Thyroid gland (tissue), 4 donors: ENCODE measurements around the gene SSBP1.

ENCODE experiments used
- POLR2A ChIP-seq, 2 donors: fragments of 450-650 bp; IDR thresholded peaks; one replicate each; pipeline ENCODE4 v1.6.1; 2017; ENCODE audit warnings: antibody characterized with exemption in 2 of 2, mild to moderate bottlenecking in 2 of 2, moderate library complexity in 1 of 2
- TF ChIP-seq, protein P1 (sequence below), 6 experiments: fragments of 200-600 bp in 3 of 6; fragments of 450-650 bp in 3 of 6; sonication (generic) in 3 of 6; IDR thresholded peaks; one replicate each; pipeline ENCODE4 v1.5.1; 2016 to 2019; ENCODE audit warnings: antibody characterized with exemption in 6 of 6, mild to moderate bottlenecking in 2 of 6, inconsistent platforms in 1 of 6, moderate library complexity in 1 of 6

GRCh38 chr7:141739250-141739649, 1.1 kb downstream of the SSBP1 start:
- TF ChIP-seq, protein P1, sequence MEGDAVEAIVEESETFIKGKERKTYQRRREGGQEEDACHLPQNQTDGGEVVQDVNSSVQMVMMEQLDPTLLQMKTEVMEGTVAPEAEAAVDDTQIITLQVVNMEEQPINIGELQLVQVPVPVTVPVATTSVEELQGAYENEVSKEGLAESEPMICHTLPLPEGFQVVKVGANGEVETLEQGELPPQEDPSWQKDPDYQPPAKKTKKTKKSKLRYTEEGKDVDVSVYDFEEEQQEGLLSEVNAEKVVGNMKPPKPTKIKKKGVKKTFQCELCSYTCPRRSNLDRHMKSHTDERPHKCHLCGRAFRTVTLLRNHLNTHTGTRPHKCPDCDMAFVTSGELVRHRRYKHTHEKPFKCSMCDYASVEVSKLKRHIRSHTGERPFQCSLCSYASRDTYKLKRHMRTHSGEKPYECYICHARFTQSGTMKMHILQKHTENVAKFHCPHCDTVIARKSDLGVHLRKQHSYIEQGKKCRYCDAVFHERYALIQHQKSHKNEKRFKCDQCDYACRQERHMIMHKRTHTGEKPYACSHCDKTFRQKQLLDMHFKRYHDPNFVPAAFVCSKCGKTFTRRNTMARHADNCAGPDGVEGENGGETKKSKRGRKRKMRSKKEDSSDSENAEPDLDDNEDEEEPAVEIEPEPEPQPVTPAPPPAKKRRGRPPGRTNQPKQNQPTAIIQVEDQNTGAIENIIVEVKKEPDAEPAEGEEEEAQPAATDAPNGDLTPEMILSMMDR (IDR thresholded peaks at IDR 0.05), result no peak
- no peak for TF ChIP-seq POLR2A (IDR thresholded peaks at IDR 0.05)
